A673 (cell line): Measurements from ENCODE around the gene PAQR8.

Experiments
- EZH2 ChIP-seq: fragments of 200-600 bp; sonication (generic); IDR thresholded peaks from 2 replicates; pipeline ENCODE4 v1.6.1; 2017; ENCODE audit warnings: borderline replicate concordance, low read depth, mild to moderate bottlenecking, mixed read lengths, antibody characterized with exemption, low read length; ENCODE audit not compliant: poor library complexity, severe bottlenecking
- TF ChIP-seq, protein P1 (sequence below): fragments of 300-800, 200-600 bp; sonication (generic); conservative IDR thresholded peaks from 2 replicates; pipeline ENCODE4 v1.5.1; 2017; ENCODE audit warnings: low read depth, mild to moderate bottlenecking, antibody characterized with exemption, low read length, moderate library complexity, mixed read lengths

DNA sequence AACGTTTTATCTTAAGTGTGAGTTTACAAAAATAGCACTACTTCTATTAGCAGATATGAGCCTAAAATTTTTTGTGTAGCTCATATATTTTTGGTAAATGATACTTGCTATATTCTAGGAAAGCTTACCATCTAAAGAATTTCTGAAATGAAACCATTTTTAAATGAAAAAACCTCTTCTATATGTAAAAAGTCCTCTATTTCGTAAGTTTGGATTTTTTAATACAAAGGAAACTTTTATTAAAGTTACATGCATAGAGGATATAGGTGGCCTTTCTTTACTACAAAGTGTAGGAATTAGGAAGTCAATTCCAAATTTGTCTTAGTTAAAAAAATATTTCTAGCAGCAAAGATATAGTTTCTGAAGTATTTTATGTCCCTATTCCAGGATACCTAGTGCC lies 77.0 kb downstream of the PAQR8 start:
- no peak for TF ChIP-seq EZH2
- TF ChIP-seq, protein P1, sequence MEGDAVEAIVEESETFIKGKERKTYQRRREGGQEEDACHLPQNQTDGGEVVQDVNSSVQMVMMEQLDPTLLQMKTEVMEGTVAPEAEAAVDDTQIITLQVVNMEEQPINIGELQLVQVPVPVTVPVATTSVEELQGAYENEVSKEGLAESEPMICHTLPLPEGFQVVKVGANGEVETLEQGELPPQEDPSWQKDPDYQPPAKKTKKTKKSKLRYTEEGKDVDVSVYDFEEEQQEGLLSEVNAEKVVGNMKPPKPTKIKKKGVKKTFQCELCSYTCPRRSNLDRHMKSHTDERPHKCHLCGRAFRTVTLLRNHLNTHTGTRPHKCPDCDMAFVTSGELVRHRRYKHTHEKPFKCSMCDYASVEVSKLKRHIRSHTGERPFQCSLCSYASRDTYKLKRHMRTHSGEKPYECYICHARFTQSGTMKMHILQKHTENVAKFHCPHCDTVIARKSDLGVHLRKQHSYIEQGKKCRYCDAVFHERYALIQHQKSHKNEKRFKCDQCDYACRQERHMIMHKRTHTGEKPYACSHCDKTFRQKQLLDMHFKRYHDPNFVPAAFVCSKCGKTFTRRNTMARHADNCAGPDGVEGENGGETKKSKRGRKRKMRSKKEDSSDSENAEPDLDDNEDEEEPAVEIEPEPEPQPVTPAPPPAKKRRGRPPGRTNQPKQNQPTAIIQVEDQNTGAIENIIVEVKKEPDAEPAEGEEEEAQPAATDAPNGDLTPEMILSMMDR = no peak
